HL-60 (cell line): ENCODE measurements around the gene ELF4.

Source experiments
- DNase-seq, 2 experiments: peaks; one replicate each; pipeline ENCODE4 v3.0.0-alpha.2; 2010 to 2020; ENCODE audit warnings: low read depth in 1 of 2, low spot score in 1 of 2
- H3K27ac ChIP-seq: fragments of 250-450 bp; sonication (Bioruptor Pico); replicated peaks from 2 replicates; pipeline ENCODE4 v1.5.1; 2020; ENCODE audit warnings: mild to moderate bottlenecking, moderate library complexity
- H3K27me3 ChIP-seq: fragments of 250-450 bp; sonication (Bioruptor Pico); 2 replicates; pipeline ENCODE4 v1.5.1; 2021; ENCODE audit warnings: mild to moderate bottlenecking, moderate library complexity; ENCODE audit not compliant: insufficient read depth, poor library complexity, severe bottlenecking
- H3K4me3 ChIP-seq: replicated peaks from 2 replicates; pipeline ENCODE4 v1.5.1; 2011; ENCODE audit warnings: mild to moderate bottlenecking, control low read depth, low read length; ENCODE audit not compliant: insufficient read depth
- GABPA ChIP-seq: IDR thresholded peaks from 2 replicates; pipeline ENCODE4 v1.6.1; 2012; ENCODE audit warnings: low read depth
- POLR2AphosphoS5 ChIP-seq: IDR thresholded peaks from 2 replicates; pipeline ENCODE4 v1.6.1; 2012; ENCODE audit warnings: low read depth
- SPI1 ChIP-seq: IDR thresholded peaks from 2 replicates; pipeline ENCODE4 v1.6.1; 2012; ENCODE audit warnings: low read depth, mild to moderate bottlenecking, borderline replicate concordance
- TF ChIP-seq, protein P1 (sequence below): IDR thresholded peaks from one replicate; pipeline ENCODE4 v1.5.1; 2011; ENCODE audit warnings: low read length, control low read depth, inconsistent platforms; ENCODE audit not compliant: insufficient read depth
- TF ChIP-seq, protein P2 (sequence below): IDR thresholded peaks from 2 replicates; pipeline ENCODE4 v1.6.1; 2012; ENCODE audit warnings: low read depth; ENCODE audit not compliant: insufficient replicate concordance

ELF4 gene

DNA sequence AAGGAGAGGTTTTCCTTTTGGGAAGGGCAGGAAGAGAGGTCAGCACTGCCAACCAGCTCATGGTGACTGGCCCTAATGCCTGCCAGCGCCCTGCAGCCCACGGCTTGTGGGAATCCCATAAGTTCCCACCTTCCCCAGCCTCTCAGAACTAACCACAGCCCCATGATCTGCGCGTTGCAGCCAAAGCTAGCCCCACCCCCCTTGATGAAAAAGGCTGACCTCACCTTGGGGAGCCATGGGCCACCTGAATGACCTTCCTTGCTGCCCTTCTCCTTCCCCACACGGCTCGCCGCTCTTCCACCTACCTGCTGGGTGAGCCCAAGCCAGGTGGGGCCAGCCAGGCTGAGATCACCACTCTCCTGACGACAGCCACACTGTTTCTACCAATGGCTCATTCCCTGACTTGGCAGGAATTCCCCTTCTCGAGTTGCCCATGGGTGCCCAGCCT is 3.9 kb upstream of the ELF4 start:
- DNase-seq = no peak
- TF ChIP-seq, protein P1, sequence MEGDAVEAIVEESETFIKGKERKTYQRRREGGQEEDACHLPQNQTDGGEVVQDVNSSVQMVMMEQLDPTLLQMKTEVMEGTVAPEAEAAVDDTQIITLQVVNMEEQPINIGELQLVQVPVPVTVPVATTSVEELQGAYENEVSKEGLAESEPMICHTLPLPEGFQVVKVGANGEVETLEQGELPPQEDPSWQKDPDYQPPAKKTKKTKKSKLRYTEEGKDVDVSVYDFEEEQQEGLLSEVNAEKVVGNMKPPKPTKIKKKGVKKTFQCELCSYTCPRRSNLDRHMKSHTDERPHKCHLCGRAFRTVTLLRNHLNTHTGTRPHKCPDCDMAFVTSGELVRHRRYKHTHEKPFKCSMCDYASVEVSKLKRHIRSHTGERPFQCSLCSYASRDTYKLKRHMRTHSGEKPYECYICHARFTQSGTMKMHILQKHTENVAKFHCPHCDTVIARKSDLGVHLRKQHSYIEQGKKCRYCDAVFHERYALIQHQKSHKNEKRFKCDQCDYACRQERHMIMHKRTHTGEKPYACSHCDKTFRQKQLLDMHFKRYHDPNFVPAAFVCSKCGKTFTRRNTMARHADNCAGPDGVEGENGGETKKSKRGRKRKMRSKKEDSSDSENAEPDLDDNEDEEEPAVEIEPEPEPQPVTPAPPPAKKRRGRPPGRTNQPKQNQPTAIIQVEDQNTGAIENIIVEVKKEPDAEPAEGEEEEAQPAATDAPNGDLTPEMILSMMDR = no peak
- no peak for TF ChIP-seq GABPA

DNA sequence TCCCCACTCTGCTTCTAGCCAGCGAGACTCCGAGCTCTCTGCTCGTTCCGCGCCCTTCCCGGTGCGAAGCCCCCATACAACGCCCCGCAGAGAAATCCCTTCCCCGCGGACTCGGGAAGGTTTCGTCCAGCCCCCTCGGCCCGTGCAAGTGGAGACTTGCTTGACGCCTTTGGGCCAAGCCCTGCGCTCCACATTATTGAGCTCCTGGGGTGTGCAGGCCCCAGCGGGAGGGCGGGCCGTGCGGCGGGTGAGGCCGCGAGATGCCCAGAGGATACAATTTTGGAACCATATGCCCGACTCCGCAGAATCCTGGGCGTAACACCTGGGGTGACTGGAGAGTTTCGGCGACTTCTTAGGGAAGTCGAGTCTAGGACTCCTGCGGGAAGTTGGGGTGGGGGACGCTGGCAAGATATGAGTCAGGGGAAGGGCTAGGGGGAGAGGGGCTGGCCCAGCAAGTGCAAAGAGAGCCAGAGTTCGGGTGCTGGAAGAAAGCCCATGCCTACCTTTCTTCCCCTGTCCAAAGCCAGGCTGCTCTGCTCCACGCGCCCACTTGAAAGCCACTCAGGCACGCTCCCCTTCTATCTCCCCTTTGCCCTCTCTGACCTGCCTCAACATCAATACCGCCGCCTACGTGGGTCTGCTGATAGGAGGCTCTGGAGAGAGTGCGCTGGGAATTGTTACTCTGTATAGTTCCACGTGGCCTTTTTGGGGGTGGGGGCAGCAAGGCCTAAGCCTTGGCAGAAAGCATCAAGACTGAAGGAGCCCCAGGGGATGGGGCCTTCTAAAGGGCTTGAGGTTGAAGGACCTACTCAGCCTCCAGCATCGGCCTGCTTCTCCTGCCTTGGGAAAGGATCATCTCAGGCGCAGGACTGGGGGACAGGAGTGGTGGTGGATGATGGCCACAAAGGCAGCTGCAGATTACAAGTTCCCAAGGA is 1.2 kb upstream of the ELF4 start:
- TF ChIP-seq SPI1 = no peak
- TF ChIP-seq GABPA = no peak
- TF ChIP-seq, protein P1 = no peak
- TF ChIP-seq, protein P2, sequence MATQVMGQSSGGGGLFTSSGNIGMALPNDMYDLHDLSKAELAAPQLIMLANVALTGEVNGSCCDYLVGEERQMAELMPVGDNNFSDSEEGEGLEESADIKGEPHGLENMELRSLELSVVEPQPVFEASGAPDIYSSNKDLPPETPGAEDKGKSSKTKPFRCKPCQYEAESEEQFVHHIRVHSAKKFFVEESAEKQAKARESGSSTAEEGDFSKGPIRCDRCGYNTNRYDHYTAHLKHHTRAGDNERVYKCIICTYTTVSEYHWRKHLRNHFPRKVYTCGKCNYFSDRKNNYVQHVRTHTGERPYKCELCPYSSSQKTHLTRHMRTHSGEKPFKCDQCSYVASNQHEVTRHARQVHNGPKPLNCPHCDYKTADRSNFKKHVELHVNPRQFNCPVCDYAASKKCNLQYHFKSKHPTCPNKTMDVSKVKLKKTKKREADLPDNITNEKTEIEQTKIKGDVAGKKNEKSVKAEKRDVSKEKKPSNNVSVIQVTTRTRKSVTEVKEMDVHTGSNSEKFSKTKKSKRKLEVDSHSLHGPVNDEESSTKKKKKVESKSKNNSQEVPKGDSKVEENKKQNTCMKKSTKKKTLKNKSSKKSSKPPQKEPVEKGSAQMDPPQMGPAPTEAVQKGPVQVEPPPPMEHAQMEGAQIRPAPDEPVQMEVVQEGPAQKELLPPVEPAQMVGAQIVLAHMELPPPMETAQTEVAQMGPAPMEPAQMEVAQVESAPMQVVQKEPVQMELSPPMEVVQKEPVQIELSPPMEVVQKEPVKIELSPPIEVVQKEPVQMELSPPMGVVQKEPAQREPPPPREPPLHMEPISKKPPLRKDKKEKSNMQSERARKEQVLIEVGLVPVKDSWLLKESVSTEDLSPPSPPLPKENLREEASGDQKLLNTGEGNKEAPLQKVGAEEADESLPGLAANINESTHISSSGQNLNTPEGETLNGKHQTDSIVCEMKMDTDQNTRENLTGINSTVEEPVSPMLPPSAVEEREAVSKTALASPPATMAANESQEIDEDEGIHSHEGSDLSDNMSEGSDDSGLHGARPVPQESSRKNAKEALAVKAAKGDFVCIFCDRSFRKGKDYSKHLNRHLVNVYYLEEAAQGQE = no peak
- TF ChIP-seq POLR2AphosphoS5 = no peak
- peak overlapping the region; percentile 30 for H3K4me3 ChIP-seq

More for the DNA sequence above, 3.9 kb upstream of the ELF4 start:
- no peak overlapping the region for H3K4me3 ChIP-seq
- no peak overlapping the region for H3K27ac ChIP-seq
- no peaks in the 10 kb centered on the region for H3K27me3 ChIP-seq

DNA sequence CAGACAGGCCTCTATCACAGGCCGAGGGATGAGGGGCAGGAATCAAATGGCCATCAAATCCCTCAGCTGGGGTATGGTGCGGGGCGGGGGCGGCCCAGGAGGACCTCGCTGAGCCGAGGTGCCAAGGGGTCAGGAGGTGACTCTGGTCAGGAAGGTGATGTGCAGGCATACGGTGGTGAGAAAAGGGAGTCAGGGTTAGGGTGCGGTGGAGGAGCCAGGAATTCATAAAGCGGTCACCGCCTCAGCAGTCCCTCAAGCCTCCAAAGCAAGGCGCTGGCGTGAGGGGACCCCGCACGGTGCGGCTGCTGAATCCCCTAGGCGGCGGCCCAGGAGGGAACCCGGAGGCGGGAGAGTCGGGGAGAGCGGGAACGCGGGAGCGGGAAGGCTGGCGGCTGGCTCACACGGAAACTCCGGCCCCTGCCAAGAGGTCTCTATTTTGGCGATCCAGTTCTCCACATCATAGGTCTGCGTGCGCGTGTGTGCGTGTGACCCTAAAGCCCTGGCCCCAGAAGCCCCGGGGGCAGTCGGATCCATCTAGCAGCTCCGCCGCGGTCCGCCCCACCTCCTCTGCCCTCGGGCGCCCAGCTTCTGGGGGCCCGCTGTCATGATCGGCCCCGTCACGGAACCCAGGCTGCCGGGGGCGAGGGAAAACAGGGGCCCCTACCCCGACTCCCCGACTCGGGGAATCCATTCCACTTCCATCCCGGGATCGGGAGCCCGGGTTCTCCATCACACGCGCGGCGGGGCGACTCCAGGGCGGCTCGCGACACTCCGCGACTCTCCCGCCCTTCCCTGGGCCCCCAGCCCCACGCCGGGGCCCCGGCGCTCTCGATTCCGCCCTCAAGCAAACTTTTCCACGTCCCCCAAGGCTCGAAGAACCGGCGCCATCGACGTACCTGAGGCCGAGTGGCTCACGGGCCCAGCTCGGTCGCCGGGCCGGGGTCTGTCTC is 593 bp downstream of the ELF4 start:
- no peak for DNase-seq

More for the DNA sequence above, 1.2 kb upstream of the ELF4 start:
- H3K27ac ChIP-seq = peak overlapping the region; percentile 77
- DNase-seq = no peak
- no peaks in the 10 kb centered on the region for H3K27me3 ChIP-seq

More for the DNA sequence above, 593 bp downstream of the ELF4 start:
- Histone ChIP-seq H3K27ac (peak overlapping the region; percentile 94), H3K27me3 (no peaks in the 10 kb centered on the region), H3K4me3 (peak overlapping the region; percentile 62)
- TF ChIP-seq SPI1 = no peak
- TF ChIP-seq GABPA = no peak
- TF ChIP-seq, protein P1 = no peak
- TF ChIP-seq POLR2AphosphoS5 = no peak; the same call in 1 of the 2 replicates
- TF ChIP-seq, protein P2 = no peak
